ENCODE results near the gene OR5H14. TPM values are rescaled to one million over a fixed set of nuclear protein-coding genes. Genes with fewer than 3 reads are reported as not detected.
"Not testable (repeated sequence)": the region's sequence is repeated elsewhere in the genome, so short reads cannot be mapped to it uniquely, and the experiment has no call there.

OR5H14 gene
- total RNA-seq, 1 donor from 2014 or later, result not detected

GRCh38 chr3:98148751-98149150 is 1.5 kb downstream of the OR5H14 start:
- H3K27ac Mint-ChIP-seq, result no peak overlapping the region
- TF ChIP-seq, protein P1, sequence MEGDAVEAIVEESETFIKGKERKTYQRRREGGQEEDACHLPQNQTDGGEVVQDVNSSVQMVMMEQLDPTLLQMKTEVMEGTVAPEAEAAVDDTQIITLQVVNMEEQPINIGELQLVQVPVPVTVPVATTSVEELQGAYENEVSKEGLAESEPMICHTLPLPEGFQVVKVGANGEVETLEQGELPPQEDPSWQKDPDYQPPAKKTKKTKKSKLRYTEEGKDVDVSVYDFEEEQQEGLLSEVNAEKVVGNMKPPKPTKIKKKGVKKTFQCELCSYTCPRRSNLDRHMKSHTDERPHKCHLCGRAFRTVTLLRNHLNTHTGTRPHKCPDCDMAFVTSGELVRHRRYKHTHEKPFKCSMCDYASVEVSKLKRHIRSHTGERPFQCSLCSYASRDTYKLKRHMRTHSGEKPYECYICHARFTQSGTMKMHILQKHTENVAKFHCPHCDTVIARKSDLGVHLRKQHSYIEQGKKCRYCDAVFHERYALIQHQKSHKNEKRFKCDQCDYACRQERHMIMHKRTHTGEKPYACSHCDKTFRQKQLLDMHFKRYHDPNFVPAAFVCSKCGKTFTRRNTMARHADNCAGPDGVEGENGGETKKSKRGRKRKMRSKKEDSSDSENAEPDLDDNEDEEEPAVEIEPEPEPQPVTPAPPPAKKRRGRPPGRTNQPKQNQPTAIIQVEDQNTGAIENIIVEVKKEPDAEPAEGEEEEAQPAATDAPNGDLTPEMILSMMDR (IDR thresholded peaks at IDR 0.05; ENCODE audit: unreplicated experiment), result no peak
- H3K36me3 Mint-ChIP-seq, result no peaks in the 10 kb centered on the region
- H3K9me3 Mint-ChIP-seq, result peaks cover 13% of the 10 kb centered on the region
- H3K27me3 Mint-ChIP-seq (ENCODE audit: low read depth), result no peaks in the 10 kb centered on the region
- H3K4me3 Mint-ChIP-seq, result no peak overlapping the region
- H3K4me1 Mint-ChIP-seq, result no peaks in the 10 kb centered on the region
- no peak for DNase-seq (ENCODE audit: low spot score in 2 of 2, unreplicated experiment in 2 of 2)

GRCh38 chr3:98149456-98149855 is 2.2 kb downstream of the OR5H14 start:
- H3K36me3 Mint-ChIP-seq; H3K4me3 Mint-ChIP-seq; H3K4me1 Mint-ChIP-seq; H3K27me3 Mint-ChIP-seq (ENCODE audit: low read depth); H3K27ac Mint-ChIP-seq; DNase-seq (ENCODE audit: low spot score in 2 of 2, unreplicated experiment in 2 of 2): not testable (repeated sequence)
- peaks cover 13% of the 10 kb centered on the region for H3K9me3 Mint-ChIP-seq

DNA sequence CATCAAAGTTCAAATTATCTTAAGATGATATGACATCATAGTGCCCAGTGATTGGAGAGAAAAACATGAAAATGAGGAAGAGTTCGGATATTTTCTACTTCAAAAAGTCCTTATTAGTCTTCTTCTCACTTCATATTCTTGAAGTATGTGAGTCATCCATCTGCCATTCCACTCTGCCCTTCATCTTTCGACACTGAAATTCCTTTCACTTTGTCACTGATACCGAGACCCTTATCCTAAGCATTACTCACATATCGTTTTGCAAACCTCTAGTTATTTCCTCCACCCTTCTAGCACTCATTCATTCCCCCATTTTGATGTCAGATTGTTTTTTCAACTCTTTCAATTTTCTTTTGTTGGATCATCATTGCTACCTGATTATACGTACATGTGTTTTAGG is 4.0 kb downstream of the OR5H14 start:
- H3K27ac Mint-ChIP-seq, result no peak overlapping the region
- no peak for DNase-seq (ENCODE audit: low spot score in 2 of 2, unreplicated experiment in 2 of 2)
- no peaks in the 10 kb centered on the region for H3K4me1 Mint-ChIP-seq
- H3K9me3 Mint-ChIP-seq, result peaks cover 13% of the 10 kb centered on the region
- TF ChIP-seq, protein P1 (IDR thresholded peaks at IDR 0.05; ENCODE audit: unreplicated experiment), result no peak
- no peaks in the 10 kb centered on the region for H3K36me3 Mint-ChIP-seq
- H3K4me3 Mint-ChIP-seq, result no peak overlapping the region
- no peaks in the 10 kb centered on the region for H3K27me3 Mint-ChIP-seq (ENCODE audit: low read depth)

DNA sequence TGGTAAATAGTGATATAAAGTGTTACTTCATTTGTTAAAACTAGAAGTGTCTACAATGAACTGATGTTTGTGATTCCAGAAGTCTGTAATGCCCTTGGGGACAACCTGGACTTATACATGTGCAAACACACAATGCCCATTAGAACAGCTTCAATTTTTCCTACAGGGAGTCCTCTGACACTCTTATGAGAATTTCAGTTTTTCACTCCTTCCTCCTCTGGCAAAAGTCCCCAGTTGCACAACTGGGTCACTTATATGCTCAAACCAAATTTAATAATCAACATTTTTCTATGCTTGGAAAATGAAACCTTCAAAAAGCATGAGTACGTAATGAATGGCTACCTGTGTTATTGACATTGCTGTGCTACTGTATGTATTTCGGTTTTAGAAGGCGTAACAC is 19.1 kb downstream of the OR5H14 start, which contains the start of gene OR5H15:
Gene OR5H15 (plus strand): TSS at position 301 of the 400 bp plus-strand sequence. CDS start 2,004 bp downstream, outside the sequence.
- H3K36me3 Mint-ChIP-seq, result no peaks in the 10 kb centered on the region
- H3K4me1 Mint-ChIP-seq, result no peaks in the 10 kb centered on the region
- no peaks in the 10 kb centered on the region for H3K27me3 Mint-ChIP-seq (ENCODE audit: low read depth)
- no peaks in the 10 kb centered on the region for H3K9me3 Mint-ChIP-seq
- H3K4me3 Mint-ChIP-seq, result no peak within 1 kb of the TSS
- DNase-seq (ENCODE audit: low spot score in 2 of 2, unreplicated experiment in 2 of 2), result no peak
- TF ChIP-seq, protein P1 (IDR thresholded peaks at IDR 0.05; ENCODE audit: unreplicated experiment), result no peak
- H3K27ac Mint-ChIP-seq, result no peak within 1 kb of the TSS

GRCh38 chr3:98171071-98171470 is 23.8 kb downstream of the OR5H14 start:
- Mint-ChIP-seq H3K36me3 (no peaks in the 10 kb centered on the region), H3K27ac (no peak overlapping the region), H3K4me1 (no peaks in the 10 kb centered on the region), H3K4me3 (no peak overlapping the region), H3K27me3 (ENCODE audit: low read depth) (no peaks in the 10 kb centered on the region), H3K9me3 (peaks cover 14% of the 10 kb centered on the region)
- TF ChIP-seq, protein P1 (IDR thresholded peaks at IDR 0.05; ENCODE audit: unreplicated experiment), result no peak
- no peak for DNase-seq (ENCODE audit: low spot score in 2 of 2, unreplicated experiment in 2 of 2)

GRCh38 chr3:98172621-98173020 is 25.3 kb downstream of the OR5H14 start:
- H3K27me3 Mint-ChIP-seq (ENCODE audit: low read depth), result no peaks in the 10 kb centered on the region
- no peak overlapping the region for H3K4me3 Mint-ChIP-seq
- H3K27ac Mint-ChIP-seq, result no peak overlapping the region
- TF ChIP-seq, protein P1 (IDR thresholded peaks at IDR 0.05; ENCODE audit: unreplicated experiment), result no peak
- no peaks in the 10 kb centered on the region for H3K36me3 Mint-ChIP-seq
- H3K9me3 Mint-ChIP-seq, result peaks cover 26% of the 10 kb centered on the region
- no peak for DNase-seq (ENCODE audit: low spot score in 2 of 2, unreplicated experiment in 2 of 2)
- H3K4me1 Mint-ChIP-seq, result no peaks in the 10 kb centered on the region

Measured in mesothelial cell of epicardium (in vitro differentiated cells).